Globus pallidus (tissue), 1 donor: Measurements from ENCODE around the gene GRK5.

Experiments
- DNase-seq: peaks from one replicate; pipeline ENCODE4 v3.0.0-alpha.2; 2015; ENCODE audit warnings: low spot score

GRK5 gene

DNA sequence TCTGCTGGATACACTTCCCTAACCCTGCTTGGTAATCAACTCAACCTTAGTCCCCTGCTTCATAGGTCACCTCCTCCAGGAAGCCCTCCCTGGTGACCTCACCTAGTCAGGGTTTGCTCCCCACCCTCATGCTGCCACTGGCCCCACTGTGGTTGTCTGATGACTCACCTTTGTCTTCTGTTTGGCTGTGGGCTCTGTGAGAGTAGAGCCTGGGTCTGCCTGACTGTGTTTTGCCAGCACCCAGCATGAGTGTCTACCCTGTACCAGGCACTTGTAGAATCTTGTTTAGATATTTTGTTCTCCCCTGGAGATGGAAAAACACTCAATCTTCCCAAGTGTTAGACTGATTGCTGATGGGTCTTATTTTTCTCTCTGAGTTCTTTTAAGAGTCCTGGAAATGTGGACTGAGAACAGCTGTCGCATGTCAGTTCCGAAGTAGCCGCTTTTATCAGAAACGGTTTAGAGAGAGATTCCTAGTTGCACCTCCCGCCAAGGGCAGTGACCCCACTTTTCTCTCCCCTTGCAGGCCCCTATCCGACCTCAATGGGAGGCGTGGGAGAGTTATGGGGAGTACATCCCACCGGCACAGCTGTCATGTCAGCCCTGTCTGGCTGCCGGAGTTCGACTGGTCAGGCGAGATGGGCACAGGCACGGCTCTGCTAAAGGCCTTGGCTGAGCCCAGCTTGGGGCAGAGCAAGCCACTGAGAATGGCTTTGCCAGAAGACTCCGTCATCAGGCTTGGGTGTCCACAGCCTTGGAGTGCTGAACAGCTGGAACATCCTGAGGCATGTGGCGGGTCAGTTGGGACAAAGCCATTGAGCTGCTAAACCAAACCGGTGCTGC lies 134.3 kb downstream of the GRK5 start:
- no peak for DNase-seq

GRCh38 chr10:119342335-119342734 lies 135.0 kb downstream of the GRK5 start:
- DNase-seq: no peak

DNA sequence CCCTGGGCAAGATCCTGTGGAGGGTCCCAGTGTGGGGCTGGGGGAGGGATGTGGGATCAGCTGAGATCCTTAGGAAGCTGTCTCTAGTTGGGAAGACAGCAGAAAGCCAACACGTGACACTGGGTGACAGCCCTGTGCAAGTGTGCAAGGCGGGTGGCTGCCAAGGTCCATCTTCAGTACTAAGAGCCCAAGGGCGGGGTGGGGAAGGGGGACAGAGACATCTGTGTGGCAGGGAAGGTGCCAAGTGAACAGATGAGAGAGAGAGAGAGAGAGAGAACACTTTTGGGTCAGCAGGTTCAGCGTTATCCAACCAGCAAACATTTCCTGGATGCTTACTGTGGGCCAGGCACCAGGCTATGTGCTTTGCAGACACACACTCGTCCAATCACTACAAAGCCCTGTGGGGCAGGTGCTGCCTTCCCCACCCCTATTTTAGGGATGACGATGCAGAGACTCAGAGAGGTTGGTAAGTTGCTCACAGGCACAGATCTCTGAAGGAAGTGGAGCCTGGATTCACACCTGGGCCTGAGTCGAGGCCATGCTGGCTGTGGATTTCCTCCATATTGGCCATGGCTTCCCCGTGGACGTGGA lies 135.7 kb downstream of the GRK5 start:
- no peak for DNase-seq

- DNase-seq: no peak
Observed at GRCh38 chr10:119344381-119344780, 137.0 kb downstream of the GRK5 start.

GRCh38 chr10:119346095-119346832 lies 138.9 kb downstream of the GRK5 start:
- DNase-seq: no peak

DNA sequence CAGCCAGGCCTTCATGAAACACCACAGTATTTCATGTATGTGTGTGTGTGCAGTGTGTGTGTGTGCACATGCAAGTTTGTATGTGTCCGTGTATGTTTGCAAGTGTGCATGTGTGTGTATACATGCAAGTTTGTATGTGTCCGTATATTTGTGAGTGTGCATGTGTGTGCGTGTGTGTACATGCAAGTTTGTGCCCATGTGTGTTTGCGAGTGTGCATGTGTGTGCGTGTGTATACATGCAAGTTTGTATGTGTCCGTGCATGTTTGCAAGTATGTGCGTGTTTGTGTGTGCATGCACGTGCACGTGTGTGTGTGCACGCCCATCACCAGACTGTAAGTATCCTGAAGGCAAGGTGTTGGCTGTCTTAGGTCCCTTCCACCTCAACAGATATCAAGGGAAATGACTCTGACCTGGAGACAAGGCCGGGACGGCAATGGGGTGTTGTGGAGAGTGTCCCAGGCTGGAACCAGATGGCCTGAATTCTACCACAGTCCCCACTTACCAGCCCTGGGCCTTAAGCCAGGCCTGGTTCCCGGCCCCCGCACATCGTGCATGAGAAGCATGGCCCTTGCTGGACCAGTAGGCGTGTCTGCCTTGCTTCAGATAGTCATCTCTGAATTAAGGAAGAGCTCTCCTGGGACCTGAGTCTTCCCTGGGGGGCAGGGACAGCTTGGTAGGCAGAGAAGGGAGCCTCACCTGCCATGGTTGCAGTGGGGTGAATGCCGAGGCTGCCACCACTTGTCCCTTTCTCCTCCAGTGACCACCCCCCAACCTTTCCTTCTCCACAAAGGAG lies 140.0 kb downstream of the GRK5 start:
- no peak for DNase-seq

- no peak for DNase-seq
Observed at GRCh38 chr10:119348106-119348505, 140.7 kb downstream of the GRK5 start.

DNA sequence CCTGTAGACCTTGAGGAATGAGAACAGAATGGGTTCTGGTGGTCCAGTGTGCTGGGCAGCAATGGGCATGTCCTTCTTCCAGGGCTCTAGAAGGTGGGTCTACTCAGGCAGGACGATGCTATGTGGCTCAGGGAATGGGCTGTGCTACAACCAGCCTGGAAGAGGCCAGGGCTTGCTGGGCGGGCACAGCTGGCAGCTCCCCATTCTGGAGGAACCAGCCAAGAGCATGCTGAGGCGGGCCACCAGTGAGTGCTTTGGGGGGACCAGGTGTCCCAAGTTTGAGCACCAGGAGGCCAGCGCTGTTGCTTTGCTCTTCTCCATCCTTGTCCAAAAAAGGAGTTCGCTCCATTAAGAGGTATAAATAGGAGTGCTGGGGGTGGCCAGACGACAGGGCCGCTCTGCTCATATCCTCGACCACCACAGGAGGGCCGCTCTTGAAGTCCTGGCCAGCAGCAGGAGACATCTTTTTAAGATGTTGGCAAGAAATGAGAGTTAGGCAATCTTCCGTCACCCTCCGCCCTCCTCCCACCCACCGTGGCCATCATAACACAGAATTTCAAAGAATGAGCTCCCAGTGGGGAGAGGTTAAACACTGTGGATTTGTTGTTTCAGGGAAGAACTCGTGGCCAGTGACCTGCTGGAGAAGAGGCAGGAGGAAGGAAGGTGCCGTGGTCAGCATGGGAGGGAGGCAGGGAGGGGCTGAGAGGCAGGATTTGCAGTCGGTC lies 141.3 kb downstream of the GRK5 start:
- DNase-seq: no peak

GRCh38 chr10:119349341-119349740 lies 142.0 kb downstream of the GRK5 start:
- no peak for DNase-seq

- DNase-seq: no peak
Observed at GRCh38 chr10:119349937-119350501, 142.6 kb downstream of the GRK5 start.

DNA sequence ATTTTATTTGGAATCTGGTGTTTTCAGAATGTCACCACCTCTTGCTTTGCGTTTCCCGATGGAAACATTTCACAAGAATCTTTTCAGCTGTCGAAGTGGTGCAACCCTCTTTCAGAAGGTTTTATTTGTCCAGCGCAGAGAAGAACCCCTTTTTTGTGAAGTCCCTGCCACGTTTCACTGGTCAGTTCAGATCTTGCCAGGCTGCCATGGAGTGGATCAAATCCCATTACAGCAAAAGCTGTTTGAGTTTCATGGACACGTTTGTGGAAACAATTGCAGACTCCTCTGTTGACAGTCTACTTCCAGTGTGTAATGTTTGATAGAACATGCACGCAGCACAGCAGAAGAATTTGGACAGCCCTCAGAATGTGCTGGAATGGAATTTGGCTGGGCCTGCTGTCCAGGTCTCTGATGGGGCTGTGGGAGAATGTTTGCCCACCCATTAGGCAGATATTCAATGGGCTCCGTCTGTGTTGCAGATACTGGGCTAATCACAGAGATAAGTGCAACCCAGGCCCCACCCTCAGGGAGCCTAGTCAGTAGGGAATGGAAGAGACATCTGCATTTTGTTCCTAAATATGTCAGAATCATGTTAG lies 143.2 kb downstream of the GRK5 start:
- DNase-seq: no peak

DNA sequence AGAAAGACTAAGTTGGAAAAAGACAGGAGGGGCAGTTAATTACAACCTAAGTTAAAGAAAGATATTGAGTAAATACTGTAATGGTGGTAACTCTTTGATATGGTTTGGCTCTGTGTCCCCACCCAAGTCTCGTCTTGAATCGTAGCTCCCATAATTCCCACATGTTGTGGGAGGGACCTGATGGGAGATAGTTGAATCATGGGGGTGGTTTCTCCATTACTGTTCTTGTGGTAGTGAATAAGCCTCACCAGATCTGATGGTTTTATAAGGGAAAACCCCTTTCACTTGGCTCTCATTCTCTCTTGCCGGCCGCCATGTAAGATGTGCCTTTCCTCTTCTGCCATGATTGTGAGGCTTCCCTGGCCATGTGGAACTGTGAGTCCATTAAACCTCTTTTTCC lies 143.8 kb downstream of the GRK5 start:
- DNase-seq: no peak

GRCh38 chr10:119352042-119352441 lies 144.7 kb downstream of the GRK5 start:
- no peak for DNase-seq

GRCh38 chr10:119352807-119353206 lies 145.4 kb downstream of the GRK5 start:
- no peak for DNase-seq

GRCh38 chr10:119353421-119353820 lies 146.1 kb downstream of the GRK5 start:
- no peak for DNase-seq

GRCh38 chr10:119355930-119356329 lies 148.6 kb downstream of the GRK5 start:
- no peak for DNase-seq

GRCh38 chr10:119357412-119358151 lies 150.2 kb downstream of the GRK5 start:
- DNase-seq: no peak

- no peak for DNase-seq
Observed at GRCh38 chr10:119358152-119358512, 150.8 kb downstream of the GRK5 start.

- no peak for DNase-seq
Observed at GRCh38 chr10:119358567-119358966, 151.2 kb downstream of the GRK5 start.

GRCh38 chr10:119359025-119359424 lies 151.7 kb downstream of the GRK5 start:
- no peak for DNase-seq
